Measurements from ENCODE around the gene TDP1.

DNA sequence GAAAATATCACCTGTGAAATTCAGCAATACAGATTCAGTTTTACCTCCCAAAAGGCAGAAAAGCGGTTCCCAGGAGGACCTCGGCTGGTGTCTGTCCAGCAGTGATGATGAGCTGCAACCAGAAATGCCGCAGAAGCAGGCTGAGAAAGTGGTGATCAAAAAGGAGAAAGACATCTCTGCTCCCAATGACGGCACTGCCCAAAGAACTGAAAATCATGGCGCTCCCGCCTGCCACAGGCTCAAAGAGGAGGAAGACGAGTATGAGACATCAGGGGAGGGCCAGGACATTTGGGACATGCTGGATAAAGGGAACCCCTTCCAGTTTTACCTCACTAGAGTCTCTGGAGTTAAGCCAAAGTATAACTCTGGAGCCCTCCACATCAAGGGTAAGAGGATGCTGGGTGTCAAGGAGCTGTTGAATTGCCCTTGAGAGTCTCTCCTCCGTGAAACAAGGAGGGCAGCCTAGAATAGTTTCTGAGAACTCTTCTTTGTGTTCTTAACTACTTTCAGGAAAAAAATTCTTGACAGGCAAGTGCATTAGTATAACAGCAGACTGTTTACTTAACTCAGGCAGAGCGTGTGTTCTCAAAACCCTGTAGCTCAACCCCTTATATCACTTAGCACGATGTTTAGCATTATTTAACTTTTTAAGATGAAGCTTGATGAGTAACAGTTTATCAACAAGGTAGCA is 7.7 kb downstream of the TDP1 start:
- TF ChIP-seq, protein P1, sequence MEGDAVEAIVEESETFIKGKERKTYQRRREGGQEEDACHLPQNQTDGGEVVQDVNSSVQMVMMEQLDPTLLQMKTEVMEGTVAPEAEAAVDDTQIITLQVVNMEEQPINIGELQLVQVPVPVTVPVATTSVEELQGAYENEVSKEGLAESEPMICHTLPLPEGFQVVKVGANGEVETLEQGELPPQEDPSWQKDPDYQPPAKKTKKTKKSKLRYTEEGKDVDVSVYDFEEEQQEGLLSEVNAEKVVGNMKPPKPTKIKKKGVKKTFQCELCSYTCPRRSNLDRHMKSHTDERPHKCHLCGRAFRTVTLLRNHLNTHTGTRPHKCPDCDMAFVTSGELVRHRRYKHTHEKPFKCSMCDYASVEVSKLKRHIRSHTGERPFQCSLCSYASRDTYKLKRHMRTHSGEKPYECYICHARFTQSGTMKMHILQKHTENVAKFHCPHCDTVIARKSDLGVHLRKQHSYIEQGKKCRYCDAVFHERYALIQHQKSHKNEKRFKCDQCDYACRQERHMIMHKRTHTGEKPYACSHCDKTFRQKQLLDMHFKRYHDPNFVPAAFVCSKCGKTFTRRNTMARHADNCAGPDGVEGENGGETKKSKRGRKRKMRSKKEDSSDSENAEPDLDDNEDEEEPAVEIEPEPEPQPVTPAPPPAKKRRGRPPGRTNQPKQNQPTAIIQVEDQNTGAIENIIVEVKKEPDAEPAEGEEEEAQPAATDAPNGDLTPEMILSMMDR (conservative IDR thresholded peaks at IDR 0.05; ENCODE audit: low read length): no peak
- no peak for TF ChIP-seq EZH2phosphoT487 (IDR thresholded peaks at IDR 0.05; ENCODE audit: borderline replicate concordance, low read depth, low read length)
